Tibial nerve (tissue), 3 donors: Measurements from ENCODE around the gene SMARCAL1.

Experiments
- POLR2A ChIP-seq, 2 donors: fragments of 450-650 bp; IDR thresholded peaks; one replicate each; pipeline ENCODE4 v1.6.1; 2017; ENCODE audit warnings: antibody characterized with exemption in 2 of 2, mild to moderate bottlenecking in 2 of 2, moderate library complexity in 2 of 2
- TF ChIP-seq, protein P1 (sequence below), 5 experiments: fragments of 200-600 bp in 3 of 5; fragments of 450-650 bp in 2 of 5; sonication (generic) in 3 of 5; IDR thresholded peaks; one replicate each; pipeline ENCODE4 v1.5.1; 2016 to 2019; ENCODE audit warnings: antibody characterized with exemption in 5 of 5, mild to moderate bottlenecking in 3 of 5, moderate library complexity in 2 of 5

DNA sequence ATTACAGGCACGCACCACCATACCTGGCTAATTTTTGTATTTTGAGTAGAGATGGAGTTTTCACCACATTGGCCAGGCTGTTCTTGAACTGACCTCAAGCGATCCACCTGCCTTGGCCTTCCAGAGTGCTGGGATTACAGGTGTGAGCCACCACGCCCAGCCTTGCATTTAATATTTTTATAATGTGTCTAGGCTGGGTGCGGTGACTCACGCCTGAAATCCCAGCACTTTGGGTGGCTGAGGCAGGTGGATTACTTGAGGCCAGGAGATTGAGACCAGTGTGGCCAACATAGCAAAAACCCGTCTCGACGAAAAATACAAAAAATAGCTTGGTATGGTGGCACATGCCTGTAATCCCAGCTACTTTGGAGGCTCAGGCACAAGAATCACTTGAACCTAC lies 89.6 kb downstream of the SMARCAL1 start:
- TF ChIP-seq POLR2A (IDR thresholded peaks at IDR 0.05), result no peak
- TF ChIP-seq, protein P1, sequence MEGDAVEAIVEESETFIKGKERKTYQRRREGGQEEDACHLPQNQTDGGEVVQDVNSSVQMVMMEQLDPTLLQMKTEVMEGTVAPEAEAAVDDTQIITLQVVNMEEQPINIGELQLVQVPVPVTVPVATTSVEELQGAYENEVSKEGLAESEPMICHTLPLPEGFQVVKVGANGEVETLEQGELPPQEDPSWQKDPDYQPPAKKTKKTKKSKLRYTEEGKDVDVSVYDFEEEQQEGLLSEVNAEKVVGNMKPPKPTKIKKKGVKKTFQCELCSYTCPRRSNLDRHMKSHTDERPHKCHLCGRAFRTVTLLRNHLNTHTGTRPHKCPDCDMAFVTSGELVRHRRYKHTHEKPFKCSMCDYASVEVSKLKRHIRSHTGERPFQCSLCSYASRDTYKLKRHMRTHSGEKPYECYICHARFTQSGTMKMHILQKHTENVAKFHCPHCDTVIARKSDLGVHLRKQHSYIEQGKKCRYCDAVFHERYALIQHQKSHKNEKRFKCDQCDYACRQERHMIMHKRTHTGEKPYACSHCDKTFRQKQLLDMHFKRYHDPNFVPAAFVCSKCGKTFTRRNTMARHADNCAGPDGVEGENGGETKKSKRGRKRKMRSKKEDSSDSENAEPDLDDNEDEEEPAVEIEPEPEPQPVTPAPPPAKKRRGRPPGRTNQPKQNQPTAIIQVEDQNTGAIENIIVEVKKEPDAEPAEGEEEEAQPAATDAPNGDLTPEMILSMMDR (IDR thresholded peaks at IDR 0.05), result no peak
